MV-4-11 (cell line): ENCODE data around the gene PTPN12.
"Not testable (repeated sequence)": the region's sequence is repeated elsewhere in the genome, so short reads cannot be mapped to it uniquely, and the experiment has no call there.

ENCODE experiments used
- DNase-seq: peaks from one replicate; lab custom pipeline; 2025; lab: John Stamatoyannopoulos, UW

PTPN12 gene

DNA sequence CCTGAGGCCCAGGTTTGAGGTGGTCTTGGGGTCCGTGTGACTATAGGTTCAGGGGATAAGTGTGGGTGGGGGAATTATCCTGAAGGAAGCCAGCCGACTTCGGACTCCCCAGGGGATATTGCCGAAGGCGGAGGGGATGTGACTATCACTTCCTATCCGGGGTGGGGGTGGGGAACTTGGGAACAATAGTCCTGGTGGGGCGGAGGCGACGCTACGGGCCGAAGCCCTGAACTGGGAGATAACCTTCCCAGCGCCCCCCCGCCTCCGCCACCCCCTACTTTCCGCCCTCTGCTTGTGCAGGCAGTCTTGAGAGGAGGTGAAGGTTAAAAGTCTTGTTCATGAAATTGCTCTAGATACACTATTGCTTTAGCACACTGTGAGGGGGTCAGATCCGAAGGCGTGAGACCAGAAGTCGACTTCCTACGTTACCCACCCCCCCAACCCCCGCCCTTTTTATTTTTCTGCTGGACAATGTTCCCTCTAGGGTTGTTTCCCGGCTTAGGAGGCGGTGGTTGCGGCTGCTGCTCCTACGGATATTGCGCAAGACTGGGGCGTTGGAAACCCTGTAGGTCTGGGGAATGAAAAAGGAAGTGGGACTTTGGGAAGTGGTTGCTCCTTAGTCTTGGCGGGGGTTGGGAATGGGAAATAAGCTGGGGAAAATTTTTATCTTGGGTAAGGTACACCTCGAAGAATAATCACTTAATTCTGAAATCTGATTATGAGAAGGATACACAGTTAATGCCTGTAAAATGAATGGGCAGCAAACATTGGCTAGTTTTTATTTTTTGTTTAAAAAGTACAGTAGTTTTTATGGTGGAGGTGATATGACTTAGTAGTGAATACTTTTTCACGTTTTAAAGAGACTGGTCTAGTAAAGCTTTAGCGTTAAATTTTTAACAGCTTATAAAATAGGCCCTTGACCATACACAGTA lies 1.5 kb downstream of the PTPN12 start:
- peak; percentile 81 for DNase-seq

DNA sequence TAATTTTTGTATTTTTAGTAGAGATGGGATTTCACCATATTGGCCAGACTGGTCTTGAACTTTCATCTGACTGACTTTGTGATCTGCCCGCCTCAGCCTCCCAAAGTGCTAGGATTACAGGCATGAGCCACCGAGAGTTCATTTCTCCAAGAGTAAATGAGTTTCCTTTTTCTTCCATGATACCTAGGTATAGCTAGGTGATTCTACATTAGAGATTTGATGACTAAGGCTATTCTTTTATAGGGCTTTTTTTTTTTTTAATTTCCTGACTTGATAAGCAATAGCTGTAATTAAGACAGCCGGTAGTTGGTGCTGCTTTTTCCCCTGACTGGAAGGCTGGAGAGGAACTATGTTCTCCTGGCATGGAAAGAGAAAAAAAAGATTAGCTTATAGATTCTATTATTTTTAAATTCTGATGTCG lies 3.3 kb downstream of the PTPN12 start:
- DNase-seq, result no peak

DNA sequence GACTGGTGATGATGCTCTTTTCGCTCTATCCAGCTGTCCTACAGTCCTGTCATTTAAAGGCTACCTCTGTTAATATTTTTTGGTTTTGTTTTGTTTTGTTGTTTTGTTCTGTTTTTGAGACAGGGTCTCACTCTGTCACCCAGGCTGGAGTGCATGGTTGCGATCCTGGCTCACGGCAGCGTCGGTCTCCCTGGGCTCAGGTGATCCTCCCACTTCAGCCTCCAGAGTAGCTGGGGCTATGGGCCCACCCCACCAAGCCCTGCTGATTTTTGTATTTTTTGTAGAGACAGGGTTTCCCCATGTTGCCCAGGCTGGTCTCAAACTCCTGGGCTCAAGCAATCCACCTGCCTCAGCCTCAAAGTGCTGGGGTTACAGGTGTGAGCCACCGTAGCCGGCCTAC lies 3.9 kb downstream of the PTPN12 start:
- DNase-seq, result not testable (repeated sequence)

DNA sequence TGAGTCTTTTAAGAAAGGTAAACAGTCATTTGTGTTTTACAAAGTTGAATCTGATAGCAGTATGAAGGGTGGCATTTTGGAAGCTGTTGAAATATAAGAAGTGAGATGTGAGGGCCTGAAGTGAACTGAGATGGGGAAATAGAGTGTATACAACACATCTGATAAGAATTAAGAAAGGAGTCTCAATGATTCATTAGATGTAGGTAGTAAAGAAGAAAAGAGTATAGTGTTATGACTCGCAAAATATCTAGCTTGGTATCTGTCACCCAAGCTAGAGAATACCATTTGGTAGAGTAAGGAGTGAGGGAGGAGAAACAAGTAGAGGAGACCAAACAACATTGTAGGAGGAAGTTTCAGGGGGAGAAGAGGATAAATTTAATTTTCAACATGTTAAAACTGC lies 5.3 kb downstream of the PTPN12 start:
- DNase-seq, result no peak

DNA sequence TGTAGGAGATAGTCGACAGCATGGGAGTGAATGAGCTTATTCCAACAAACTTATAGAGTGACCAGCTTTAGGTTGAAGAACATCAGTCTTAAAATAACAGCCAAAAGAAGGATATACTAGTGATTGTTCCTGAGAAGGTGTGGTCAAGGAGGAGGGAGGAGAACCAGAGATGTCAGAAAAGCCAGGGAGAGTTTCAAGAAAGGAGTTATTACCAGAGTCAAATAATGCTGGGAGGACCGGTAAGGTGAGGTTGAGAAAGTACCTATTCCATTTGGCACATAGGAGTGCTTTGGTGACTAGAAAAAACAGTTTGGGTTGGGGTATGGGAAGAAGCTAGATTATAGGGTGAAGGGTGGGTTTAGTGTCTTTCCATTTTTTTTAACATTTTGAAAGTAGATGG lies 5.8 kb downstream of the PTPN12 start:
- DNase-seq, result no peak

DNA sequence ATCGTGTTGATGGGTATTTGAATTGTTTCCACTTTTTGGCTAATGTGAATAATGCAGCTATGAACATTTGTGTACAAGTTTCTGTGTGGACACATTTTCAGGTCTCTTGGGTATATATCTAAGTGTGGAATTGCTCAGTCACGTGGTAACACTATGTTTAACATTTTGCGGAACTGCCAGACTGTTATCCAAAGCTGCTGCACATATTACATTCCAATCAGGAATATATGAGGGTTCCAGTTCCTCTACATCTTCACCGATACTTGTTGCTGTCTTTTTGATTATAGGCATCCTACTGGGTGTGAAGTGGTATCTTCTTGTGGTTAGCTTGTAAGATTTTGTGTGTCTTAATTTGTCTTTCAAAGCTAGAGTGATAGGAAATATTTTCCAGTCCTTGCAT lies 6.8 kb downstream of the PTPN12 start:
- DNase-seq, result no peak

DNA sequence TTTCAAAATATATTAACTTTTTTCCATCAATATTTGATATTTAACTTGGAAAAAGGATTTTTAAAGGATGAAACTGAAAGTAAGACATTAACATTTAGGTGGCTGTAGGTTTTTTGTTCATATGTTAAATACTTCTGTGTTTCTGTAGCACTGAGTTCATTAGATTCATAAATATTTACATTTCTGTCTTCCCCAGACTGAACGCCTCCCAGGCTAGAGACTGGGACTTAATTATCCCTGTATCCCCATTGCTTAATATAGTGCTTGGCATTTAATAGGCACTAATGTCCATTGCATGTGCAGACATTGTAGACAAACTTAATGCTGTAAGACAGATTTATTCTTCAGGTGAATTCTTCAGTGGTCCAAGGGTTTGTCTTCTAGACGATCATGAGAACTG lies 7.4 kb downstream of the PTPN12 start:
- no peak for DNase-seq

DNA sequence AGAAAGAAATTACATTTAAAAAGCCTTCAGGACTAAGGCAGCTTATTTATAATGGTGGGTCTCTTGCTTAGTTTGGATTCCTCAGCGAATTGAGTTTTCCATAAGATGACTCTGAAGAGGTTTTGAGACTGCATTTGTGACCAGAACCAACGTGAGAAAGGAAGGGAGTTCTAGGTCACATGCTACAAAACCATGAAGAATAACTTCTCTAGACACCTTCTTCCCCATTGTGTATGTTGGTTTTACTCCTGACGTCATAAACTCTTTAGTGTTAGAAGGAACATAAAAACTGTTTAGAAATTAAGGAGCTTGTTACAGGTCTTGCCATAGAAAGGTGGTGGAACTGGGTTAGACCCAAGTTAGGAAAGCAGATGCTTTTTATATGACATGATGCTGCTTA lies 11.1 kb downstream of the PTPN12 start:
- peak; percentile 26 for DNase-seq

DNA sequence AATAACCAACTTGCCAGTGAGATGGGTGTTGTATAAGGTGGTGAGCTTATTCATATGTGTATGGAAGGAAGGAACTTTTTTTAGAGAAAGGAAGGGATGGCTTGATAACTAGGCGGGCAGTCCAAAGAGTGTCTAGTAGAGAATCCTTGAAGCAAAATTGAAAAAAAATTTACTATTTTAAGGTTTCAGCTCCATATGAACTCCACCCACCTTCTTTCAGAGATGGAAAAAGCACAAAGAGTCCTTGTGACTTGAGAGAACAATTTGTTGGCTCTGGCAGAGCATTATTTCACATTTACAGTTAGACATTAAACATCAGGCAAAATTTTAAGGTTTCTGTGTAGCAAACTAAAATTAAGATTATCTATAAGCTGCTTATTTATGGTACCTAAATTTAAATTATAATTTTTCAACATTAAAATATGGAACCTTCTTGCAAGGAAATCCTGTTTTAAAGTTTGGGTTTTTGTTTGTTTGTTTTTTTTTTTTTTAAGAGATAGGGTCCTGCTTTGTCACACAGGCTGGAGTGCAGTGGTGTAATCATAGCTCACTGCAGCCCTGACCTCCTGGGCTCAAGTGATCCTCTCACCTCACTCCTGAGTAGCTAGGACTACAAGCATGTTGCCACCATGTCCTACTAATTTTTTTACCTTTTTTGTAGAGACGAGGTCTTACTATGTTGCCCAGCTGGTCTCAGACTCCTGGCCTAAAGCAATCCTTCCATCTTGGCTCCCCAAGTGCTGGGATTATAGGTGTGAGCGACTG lies 12.2 kb downstream of the PTPN12 start:
- DNase-seq, result no peak

DNA sequence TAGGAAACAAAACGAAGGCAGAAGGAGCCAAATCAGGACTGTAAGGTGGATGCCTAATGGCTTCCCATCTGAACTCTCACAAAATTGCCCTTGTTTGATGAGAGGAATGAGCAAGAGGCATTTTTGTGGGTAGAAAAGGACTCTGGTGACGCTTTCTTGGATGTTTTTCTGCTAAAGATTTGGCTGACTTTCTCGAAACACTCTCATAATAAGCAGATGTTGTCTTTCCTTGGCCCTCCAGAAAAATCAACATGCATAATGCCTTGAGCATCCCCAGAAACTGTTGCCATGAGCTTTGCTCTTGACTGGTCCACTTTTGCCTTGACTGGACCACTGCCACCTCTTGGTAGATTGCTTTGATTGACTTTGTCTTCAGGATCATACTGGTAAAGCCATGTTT lies 13.5 kb downstream of the PTPN12 start:
- no peak for DNase-seq

DNA sequence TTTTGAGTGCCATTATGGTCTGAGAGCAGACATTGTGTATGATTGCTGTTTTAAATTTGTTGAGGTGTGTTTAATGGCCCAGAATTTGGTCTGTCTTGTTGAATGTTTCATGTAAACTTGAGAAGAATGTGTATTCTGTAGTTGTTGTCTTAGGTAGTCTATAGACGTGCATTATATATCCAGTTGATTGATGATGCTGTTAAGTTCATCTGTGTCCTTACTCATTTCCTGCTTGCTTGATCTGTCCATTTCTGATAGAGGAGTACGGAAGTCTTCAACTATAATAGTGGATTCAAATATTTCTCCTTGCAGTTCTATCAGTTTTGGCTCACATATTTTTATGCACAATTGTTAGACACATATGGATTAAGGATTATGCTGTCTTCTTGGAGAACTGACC lies 16.0 kb downstream of the PTPN12 start:
- DNase-seq, result no peak

DNA sequence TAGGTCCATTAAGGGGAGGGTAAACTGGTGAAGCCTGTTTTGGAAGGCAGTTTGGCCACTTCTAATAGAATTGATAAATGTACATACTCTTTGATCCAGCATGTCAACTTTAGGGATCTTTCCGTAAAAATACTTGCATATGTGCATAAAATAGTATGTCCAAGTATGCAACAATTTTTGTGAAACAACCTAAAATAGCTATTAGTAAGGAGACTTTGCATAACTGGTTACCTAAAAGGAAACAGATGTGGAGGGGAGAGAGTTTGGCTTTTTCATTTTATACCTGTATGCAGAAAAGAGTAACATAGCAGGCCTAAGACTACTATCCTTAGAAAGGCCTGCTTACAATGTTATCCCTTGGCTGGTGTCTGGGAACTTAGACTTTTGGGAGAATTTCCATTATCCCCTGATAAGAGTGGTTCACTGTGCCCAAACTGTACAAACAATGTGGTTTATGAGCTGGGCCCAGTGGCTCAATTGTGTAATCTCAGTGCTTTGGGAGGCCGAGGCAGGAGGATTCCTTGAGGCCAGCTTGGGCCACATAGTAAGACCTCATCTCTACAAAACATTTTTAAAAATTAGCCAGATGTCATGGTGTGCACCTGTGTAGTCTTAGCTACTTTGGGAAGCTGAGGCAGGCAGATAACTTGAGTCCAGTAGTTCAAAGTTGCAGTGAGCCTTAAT lies 21.3 kb downstream of the PTPN12 start:
- no peak for DNase-seq

DNA sequence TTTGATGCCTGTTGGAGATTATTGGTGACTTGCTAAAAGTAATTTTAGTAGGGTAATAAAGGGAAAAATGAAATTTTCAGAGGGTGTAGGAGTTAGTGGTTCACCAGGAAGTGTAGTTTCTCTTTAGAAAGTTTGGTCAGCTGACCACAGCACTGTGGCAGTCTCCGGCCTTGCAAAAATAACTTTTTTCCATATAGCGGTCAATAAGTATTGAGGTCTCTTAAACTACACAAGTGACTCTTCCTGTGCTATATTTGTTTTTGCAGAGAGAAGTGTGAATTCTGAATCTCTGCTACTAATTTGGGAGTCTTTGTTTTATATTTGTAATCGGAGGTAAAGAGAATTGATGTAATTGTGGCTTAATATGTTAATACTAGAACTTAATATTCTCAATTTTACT lies 24.3 kb downstream of the PTPN12 start:
- DNase-seq, result peak; percentile 86

DNA sequence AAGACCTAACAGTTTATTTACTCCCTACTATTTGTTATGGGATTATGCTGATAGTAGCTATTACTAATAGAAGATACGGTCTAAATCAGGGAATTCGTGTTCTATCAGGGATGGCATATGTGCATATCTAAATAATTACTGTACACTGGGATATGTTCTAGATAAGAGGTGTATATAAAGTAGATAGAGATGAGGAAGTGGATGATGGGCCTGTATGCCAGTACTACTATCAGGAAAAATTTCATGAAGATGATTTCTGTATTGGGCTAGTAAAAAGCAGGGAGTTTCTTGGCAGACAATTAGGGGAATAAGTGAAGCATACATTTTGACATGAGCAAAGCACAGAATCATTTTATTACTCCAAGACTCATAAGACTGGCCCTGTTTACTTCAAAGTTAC lies 26.2 kb downstream of the PTPN12 start:
- DNase-seq, result no peak

DNA sequence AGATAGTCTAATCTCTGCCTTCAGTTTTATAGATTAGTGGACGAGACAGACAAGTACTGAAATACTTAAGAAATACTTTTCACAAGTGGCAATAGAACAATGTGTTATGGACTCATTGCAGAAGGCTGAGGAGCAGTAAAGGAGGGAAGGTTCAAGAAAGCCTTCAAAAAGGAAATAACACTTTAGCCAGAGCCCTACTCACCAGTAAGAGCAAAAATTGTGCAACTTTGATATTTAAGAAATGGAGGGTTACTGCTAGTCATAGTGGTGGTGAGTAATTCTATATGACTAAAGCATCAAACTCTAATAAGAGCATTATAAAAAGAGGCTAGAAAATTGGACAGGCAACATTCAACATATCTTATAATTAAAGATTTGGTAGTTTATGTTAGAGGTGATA lies 28.8 kb downstream of the PTPN12 start:
- peak; percentile 91 for DNase-seq

DNA sequence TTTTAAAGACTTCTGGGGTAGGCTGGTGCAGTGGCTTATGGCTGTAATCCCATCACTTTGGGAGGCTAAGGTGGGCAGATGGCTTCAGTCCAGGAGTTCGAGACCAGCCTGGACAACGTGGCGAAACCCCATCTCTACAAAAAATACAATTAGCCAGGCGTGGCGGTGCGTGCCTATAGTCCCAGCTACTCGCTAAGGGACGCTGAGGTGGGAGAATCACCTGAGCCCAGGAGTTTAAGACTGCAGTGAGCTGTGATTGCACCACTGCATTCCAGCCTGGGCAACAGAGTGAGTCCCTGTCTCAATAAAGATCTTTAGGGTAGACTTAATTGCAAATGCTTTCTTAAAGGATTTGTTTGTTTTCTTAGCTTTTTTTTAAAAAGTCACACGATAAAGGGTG lies 29.3 kb downstream of the PTPN12 start:
- no peak for DNase-seq

DNA sequence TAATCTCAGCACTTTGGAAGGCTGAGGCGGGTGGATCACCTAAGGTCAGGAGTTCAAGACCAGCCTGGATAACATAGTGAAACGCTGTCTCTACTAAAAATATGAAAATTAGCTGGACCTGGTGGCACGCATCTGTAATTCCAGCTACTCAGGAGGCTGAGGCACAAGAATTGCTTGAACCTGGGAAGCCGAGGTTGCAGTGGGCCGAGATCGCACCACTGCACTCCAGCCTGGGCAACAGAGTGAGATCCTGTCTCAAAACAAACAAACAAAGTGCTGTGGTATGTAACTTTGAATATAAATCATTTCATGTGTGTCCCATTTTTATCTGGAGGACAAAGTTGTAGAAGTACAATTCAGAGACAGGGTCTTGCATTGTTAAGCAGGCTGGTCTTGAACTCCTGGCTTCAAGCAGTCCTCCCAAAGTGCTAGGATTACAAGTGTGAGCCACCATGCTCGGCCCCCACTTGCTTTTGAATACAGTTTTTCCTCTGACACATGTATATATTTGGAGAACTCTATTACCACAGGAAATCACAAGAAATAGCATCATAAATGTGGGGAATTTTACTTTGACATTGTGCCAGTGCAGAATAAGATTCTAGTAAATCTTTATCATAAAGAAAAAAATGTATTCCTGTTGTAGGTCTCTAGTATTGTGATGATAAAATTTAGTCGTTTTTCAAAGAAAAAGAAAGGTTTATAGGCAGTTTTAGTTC lies 32.6 kb downstream of the PTPN12 start:
- DNase-seq, result peak; percentile 45

DNA sequence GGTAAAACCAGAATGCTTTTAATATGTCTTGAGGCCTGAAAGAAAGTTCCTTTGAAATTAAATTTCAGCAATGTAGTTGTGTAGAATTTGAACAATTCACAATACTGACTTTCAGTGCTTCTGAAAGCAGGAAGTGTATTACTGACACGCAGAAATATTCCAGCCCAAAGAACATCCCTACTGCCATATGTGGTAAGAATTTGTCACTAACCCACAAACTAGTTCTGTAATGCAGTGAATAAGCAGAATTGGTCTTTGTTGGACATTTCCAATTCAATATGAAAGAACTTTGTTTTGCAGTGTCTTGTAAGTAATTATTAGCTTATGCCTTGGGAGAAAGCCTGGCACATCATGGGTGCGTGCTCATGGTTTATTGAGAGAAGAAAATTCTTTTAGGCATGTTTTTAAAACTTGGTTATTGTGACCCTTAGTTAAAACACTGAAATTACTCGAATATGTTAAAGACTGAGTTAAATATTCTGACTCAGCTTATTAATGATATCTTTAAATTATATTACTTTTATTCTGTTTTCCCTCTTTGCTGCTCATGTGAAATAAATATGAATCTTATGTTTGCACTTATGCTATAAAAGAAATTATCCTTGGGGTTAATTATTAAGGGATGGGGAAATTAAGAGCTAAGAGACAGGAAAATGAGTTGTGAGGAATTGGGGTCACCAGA lies 33.4 kb downstream of the PTPN12 start:
- peak; percentile 92 for DNase-seq

DNA sequence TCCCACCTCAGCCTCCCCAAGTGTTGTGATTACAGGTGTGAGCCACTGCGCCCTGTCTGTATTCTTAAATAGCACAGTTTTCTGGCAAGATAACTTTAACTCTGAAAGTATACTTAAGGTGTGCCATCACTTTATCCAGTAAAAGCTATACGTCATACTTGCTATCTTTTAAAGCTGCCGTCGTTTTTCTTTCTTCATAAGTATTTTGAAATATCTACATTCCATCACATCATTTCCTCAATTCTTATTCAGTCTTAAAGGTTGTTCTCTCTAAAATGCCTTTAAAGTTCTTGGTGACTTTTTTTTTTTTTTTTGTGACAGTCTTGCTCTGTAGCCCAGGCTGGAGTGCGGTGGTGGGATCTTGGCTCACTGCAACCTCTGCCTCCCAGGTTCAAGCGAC lies 34.7 kb downstream of the PTPN12 start:
- peak; percentile 57 for DNase-seq

DNA sequence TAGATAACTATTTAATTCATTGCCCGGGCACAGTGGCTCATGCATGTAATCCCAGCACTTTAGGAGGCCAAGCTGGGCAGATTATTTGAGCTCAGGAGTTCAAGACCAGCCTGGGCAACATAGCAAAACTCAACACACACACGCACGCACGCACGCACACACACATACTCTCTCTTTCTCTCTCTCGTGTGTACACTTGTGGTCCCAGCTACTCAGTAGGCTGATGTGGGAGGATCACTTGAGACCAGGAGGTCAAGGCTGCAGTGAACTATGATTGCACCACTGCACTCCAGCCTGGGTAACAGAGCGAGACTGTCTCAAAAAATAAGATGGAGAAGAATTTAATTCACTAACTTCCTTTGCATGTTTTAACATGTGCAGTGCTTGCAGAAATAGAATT lies 38.1 kb downstream of the PTPN12 start:
- DNase-seq, result peak; percentile 78

DNA sequence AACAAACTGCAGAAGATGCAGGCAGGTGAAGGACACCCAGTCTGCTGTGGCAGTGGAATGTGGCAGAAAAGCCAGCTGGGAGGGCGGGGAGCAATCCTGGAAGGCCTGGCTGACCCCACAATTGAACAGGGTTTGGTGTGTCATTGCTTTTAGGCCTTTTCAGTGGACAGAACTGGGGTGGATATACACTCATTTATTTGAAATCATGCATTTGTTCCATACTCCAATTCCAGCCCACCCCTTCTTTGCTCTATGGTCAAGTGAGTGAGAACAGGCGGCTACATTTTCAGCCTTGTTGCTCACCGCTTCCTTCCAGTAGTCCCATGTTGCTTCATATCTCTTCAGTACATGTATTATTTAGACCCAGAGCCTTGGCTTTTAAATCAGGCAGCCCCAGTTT lies 39.8 kb downstream of the PTPN12 start:
- no peak for DNase-seq
